K562 (cell line): Measurements from ENCODE around the gene GABPB1. TPM values are rescaled to one million over a fixed set of nuclear protein-coding genes. Genes with fewer than 3 reads are reported as not detected.

Experiments
- HDAC8 ChIP-seq: fragments of 450-650 bp; IDR thresholded peaks from 2 replicates; pipeline ENCODE4 v1.6.1; 2016; ENCODE audit warnings: mild to moderate bottlenecking, missing genetic modification characterization, moderate library complexity, missing compliant biosample characterization
- MAFK ChIP-seq: IDR thresholded peaks from 2 replicates; pipeline ENCODE4 v1.6.1; 2011; ENCODE audit warnings: low read length, improper control_type of control experiment
- MBD2 ChIP-seq: sonication (generic); IDR thresholded peaks from 2 replicates; pipeline ENCODE4 v1.6.1; 2016; ENCODE audit warnings: low read depth, borderline replicate concordance
- NCOR1 ChIP-seq: fragments of 450-650 bp; IDR thresholded peaks from 2 replicates; pipeline ENCODE4 v1.6.1; 2016; ENCODE audit warnings: mild to moderate bottlenecking, moderate library complexity
- ZNF184 ChIP-seq: sonication (generic); formaldehyde crosslinking; IDR thresholded peaks from 2 replicates; pipeline ENCODE4 v1.5.0; 2020; ENCODE audit warnings: missing genetic modification reagents
- ZNF407 ChIP-seq: fragments of 450-650 bp; IDR thresholded peaks from 2 replicates; pipeline ENCODE4 v1.6.1; 2016; ENCODE audit warnings: low read depth
- polyA plus RNA-seq, 8 experiments: library from polyadenylated mRNA; depleted of rRNA in 4 of 8; stranded (reverse) in 5 of 8; unstranded in 3 of 8; fragments of >200 nt; fragmentation: Nextera tagmentation in 2 of 8; fragmentation: Illumina TruSeq in 1 of 8; extraction: Ambion mirVana in 2 of 8; extraction: Trizol in 1 of 8; gene quantifications; 2 replicates each; pipeline versions ENCODE4 v1.2.1 to v1.2.3, GENCODE V29; 2011 to 2014; ENCODE audit warnings: inconsistent platforms in 1 of 8, missing spikeins in 1 of 8
- total RNA-seq, 7 experiments: library from RNA; depleted of rRNA in 6 of 7; stranded (reverse); fragments of >200 nt in 6 of 7; fragmentation: Illumina TruSeq in 2 of 7; extraction: Trizol in 2 of 7; gene quantifications; 2 replicates each; pipeline versions ENCODE4 v1.2.1 to v1.2.3, GENCODE V29; 2011 to 2021; ENCODE audit warnings: low replicate concordance in 1 of 7

The GABPB1 gene
- total and polyA plus RNA-seq, 9 of the 15 experiments (the other 6 are each of a cell fraction or from before 2014, with no cell fraction given), result 11.8 to 42.3 (median 33.2) TPM

GRCh38 chr15:50380089-50380488 is 25.1 kb upstream of the GABPB1 start (continued):
- peak; percentile 81 for TF ChIP-seq ZNF407
- TF ChIP-seq MAFK, result peak; percentile 67; the same call in 1 of the 2 replicates
- TF ChIP-seq MBD2, result no peak
- TF ChIP-seq HDAC8 (tag), result no peak
- TF ChIP-seq ZNF184, result no peak
- no peak for TF ChIP-seq NCOR1
